NCI-H146 (cell line): ENCODE results near the gene GGACT.
"Not testable (repeated sequence)": the region's sequence is repeated elsewhere in the genome, so short reads cannot be mapped to it uniquely, and the experiment has no call there.

Source experiments
- DNase-seq: peaks from one replicate; lab custom pipeline; 2025; lab: John Stamatoyannopoulos, UW

The GGACT gene

DNA sequence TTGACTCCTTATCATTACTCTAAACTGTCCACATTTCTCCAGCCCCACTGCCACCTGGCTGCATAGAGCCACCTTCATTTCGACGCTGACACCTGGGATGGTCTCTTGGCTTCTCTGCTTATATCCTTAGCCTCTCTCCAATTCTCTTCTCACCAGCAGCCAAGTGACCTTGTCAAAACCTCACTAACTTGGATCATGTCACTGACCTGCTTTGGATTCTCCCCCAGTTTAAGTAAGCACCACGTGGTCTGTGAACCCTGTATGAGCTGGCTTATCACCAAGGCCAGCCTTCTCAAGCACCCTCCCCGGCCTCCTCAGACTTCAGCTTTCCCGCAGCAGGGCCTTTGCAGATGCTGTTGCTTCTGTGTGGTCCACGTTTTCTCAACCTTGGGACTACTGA is 12.3 kb upstream of the GGACT start:
- no peak for DNase-seq

DNA sequence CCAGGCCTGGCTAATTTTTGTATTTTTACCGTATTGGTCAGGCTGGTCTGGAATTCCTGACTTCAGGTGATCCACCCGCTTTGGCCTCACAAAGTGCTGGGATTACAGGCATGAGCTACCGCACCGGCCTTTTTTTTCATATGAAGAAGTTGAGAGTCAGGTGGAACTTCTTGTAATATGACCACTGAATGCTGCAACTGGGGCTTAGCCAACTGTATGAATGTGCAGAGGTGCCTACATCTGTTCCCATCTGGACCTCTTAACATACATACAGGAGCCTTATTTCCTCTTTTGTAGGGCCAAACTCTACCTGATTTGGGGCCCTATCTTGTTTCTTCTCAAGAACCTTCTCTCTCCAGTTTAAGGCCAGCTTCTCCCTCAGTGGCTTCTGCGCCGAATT is 11.9 kb upstream of the GGACT start:
- no peak for DNase-seq

DNA sequence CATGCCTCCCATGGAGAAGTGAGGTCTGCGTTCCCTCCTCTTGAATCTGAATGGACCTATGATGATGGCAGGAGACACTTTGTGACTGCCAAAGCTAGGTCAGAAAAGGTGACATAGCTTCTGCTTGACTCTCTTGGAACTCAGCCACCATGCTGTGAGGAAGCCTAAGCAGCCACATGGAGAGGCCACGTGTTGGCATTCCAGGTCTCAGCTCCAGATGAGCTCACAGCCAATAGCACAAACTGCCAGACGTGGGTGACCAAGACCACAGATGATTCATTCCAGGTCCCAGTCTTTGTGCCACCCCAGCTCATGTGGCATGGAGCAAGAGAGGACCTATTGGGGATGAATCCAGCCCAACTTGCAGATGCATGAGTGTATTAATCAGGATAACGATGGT is 8.7 kb upstream of the GGACT start:
- DNase-seq: no peak

DNA sequence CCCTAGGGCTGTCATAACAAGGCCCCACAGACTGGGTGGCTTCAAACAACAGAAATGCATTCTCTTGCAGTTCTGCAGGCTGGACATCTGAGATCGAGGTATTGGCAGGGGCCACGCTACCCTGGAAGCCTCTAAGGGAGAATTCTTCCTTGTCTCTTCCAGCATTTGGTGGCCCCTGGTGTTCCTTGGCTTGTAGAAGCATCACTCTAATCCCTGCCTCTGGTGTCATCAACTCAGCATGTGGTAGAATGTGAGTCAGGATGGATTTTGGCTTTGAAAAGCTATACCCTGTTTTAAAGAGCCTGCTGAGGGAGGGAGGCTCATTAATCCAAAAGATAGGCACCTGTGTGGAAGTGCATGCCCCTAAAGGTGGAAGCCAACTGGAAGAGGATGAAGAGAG is 7.9 kb upstream of the GGACT start:
- no peak for DNase-seq

DNA sequence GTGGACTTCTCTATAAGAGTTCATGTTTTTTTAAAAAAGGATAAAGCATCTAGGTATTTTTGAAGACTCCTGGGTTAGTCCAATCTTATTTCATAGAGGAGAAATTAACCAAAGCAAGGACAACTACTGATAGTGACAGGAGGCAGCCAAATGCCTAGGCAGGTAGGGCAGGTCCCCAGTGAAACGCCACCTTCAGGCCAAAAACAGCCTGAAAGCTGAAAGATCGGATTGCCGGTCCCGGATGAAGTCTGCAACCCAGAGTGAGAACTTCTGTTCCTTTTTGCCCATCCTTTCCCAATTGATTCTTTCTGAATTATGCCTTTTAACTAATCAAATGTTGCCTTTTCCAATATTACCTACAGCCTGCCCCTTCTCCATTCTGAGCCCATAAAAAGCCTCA is 6.1 kb upstream of the GGACT start:
- DNase-seq: no peak

DNA sequence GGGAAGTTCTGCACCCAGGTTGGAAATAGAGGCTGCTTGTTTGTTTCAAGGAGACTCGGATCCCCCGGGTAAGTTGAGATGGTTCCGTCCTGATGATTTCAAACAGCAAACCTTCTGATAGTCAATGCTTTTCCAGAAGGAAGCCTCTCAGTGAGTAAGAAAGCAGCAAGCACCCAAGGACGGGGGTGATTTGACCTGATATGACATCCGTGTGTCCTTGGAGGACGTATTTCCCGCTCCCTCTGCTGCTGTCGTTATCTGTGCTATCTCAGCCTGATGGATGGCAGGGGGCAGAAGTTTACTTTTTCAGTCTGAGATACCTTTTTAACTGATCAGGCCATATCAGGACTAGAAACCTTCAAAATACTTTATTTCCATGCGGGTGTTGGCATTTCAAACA is 5.7 kb upstream of the GGACT start:
- DNase-seq: no peak

DNA sequence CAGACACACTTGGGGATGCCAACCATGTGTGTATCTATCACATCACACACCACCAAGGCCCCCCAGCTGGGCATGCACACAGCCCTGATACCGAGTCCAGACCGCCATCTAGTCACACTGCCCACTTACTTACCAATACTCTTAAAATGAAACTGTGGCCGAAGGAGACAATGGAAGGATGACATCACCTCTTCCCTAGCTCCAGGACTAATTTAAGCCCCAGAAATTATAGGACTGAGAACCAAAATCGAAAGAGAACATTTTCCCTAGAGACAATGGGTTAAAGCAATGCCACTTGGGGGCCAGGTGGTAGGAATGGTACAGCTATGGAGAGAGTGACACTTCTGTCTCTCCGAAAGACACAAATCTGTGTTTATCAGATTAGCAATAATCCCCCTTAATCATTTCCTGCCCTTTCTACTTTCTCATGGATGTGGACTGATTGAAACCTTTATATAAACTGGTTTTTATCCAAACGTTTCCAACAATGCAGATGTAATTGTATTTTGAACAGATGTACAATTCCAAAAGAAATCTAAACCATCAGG is 663 bp upstream of the GGACT start:
- peak; percentile 49 for DNase-seq

DNA sequence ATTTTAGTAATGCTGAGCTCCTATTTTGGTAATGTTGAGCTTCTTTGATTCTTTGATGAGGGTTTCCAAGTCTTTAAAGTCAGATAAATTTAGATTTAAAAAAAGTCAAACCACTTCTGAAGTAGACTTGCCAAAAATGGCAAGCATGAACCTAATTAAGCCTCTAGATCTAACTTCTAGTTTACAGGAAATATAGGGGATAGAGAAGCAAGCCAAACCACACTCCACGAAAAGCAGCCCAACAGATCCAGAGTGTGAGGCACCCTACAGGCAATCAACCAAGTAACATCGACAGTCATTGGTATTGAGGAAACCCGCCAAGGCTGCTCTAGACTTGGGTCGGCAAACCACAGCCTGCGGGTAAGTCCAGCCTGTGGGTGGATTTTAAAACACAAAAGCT is 3.7 kb downstream of the GGACT start:
- DNase-seq: no peak

DNA sequence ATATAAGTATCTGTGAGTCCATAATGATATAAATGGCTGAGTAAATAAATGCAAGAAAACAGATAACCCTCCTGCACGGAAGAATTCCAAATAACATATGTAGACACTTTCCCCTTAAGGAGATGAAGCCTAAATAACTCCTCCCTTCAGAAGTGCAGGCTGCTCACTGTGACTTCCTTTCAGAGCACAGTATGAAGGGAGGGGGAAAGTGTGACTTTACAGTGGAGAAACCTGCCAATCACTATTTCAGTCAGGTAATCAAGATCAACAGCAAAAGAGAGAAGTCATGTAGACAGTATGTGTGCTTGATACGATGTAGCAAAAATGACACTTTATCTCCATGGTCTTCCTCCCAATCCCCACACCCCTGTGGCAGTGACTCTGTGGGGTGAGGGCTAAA is 7.1 kb downstream of the GGACT start:
- DNase-seq: no peak

DNA sequence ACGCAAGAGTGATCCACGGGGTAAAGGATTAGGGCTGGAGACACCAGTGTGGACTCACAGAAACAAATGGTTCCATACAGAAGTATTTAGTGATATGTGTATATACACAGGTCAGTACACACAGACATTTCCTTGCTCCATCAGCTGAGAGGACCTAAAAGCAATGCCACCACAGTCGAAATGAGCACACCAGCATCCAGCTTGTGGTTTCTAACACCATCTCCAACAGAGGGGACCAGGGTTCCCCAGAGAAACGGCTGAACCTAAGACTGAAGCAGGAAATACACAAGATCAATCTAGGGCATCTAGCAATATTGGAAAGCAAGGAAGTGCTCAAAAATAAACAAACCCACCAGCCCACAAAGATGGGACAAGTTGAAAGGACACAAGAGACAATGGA is 7.6 kb downstream of the GGACT start:
- DNase-seq: no peak

DNA sequence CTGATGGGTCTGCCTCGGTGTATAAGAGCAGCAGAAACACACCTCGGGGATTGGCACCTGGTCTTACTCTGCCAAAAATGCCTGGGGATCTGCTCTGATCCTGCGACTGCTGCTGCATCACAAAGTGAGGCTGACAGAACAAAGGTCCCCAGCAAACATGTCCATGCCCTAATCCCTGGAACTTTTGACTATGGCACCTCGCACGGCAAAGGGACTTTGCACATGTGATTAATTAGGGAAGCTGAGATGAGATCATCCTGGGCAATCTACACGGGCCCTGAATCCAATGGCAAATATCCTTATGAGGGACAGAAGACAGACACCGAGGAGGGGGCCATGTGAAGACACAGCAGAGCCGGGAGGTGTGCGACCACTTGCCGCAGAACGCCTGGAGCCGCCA is 8.5 kb downstream of the GGACT start:
- no peak for DNase-seq

DNA sequence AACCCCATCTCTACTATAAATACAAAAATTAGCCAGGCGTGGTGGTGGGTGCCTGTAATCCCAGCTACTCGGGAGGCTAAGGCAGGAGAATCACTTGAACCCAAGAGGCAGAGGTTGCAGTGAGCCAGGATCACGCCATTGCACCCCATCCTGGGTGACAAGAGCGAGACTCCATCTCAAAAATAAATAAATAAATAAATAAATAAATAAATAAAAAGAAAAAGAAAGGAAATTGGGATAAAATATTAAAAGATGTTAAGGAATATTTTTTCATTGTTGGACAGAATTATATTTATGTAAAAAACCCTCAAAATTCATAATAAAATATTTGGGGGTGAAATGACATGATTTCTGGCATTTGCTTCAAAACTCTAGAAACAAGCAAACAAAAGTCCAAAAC is 11.3 kb downstream of the GGACT start:
- not testable (repeated sequence) for DNase-seq

DNA sequence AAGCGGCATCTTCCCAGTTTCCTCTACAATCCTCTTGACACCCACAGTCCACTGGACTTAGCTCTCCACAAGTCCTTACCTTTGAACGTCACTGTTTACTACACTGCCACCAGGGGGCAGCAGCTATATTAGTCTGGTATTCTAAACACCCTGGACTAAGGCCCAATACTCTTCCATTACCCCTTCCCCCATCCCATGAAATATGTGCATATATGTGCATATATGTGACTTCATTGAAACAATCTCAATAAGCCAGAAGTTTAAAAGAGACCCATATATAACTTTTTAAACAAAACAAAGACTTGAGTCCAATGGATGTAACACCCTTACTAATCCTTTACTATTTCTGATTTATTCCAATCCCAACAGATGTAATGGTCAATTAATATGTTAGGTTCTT is 15.5 kb downstream of the GGACT start:
- DNase-seq: peak; percentile 89

DNA sequence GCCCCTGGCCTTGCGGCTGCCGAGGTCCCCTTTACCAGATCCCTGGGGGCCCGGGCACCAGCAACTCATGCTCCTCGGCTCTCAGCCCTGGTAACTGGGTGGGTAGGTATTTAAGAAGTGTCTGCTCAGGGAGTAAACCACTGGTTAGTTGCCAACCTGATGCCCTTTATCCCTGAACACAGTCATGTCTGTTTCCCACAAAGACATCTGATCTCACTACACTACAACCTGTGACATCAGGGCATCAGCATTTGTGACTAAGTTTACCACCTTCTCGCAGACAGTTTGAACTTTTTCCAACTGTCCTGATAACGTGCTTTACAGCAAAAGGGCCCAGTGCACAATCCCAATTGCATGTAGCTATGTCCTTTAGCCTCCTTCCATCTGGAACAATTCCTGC is 22.0 kb downstream of the GGACT start:
- no peak for DNase-seq

DNA sequence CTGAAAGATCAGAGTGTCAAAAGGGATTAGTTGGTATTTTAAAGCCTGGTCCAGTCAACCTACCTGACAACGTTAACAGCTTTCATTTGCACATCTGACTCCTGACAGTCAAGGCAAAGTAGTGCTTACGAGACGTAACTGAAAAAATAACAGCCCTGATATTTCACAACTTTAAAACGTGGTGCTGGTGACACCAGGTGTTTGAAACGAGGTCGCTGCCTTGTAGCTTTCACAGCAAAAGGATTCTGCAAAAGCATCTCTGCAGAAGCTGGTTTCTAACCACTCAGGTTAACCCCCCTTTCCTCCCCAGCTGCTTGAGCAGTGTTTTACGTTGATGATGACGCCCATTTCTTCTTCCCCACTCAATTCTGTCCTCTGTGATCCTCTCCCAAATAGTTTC is 23.3 kb downstream of the GGACT start:
- DNase-seq: no peak

DNA sequence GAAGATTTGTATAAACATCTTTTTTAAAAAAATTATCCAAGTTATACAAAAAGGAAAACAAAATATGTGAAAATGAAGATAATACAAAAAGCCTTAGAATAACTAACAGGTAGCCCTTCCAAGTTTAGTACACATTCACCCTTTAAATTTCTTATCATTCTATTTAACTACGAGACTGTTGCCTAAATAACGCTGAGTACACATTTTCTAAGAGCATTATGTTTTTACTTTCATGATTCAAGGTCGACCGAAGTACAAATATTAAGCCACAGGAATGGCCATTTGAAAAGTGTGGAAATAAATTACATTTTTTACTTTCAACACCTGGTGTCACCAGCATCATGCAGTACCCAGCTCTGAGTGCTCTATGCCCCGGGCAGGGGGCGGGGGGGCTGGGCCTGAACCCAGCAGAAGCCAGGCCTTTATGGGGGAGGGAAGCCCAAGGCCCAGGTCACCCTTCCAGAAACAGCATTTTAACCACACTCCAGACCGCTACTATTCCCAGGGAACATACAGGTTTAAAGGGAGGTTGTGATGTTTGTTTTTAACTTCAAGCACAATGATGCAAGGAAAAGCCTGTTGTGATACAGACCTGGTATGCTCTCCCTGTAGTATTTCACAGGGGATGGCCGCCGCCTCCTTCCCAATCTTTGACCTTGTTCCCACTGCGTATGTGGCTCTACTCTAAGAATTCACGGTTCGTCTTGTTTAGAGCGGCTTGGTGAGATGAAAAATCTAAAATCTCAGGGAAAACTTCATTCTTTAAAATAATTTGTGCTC is 24.0 kb downstream of the GGACT start:
- DNase-seq: no peak

DNA sequence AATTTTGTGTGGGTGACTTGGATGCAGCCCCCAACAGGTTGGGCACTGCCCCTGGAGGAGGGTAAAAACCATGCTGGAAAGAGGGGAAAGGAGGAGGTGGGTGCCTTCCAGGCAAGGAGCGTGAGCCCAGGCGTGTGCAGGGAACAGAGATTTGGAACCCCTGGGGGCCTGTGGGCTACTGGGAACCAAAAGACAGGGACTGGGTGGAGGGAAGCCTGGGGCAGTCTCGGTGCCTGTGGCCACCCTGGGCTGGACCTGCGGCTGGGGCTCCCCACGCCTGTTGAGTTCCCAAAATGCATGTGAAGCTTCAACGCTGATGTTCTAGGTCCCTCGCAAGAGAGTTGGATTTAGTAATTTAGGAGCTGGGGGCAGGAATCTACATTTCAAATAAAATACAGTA is 24.8 kb downstream of the GGACT start:
- DNase-seq: no peak

DNA sequence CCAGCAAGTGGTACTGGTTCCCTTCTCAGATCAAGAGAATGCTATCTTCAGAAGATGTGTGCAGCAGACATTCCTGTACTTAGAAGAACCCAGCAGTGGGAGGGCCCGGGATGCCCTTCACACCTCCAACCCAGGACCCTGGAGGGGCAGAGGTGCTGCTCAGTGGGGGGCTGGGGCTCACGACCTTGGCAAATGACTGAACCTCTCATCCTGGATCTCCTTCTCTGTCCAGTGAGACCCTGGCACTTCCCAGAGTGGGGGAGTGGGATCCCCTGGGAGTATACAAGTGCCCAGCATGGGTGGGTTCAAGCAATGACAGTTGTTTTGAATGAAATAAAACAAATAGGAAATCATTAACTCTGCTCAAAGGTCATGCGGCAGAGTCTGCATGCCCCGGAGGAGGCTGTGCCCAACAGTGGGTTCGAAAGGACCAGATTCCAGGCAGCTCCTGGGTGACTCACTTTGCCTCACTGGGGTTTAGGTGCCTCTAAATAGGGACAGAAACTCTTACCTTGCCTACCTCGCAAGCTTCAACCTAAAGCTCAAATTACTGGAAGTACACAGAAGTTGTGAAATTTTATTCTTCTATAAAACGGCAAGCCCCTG is 26.9 kb downstream of the GGACT start:
- DNase-seq: no peak

DNA sequence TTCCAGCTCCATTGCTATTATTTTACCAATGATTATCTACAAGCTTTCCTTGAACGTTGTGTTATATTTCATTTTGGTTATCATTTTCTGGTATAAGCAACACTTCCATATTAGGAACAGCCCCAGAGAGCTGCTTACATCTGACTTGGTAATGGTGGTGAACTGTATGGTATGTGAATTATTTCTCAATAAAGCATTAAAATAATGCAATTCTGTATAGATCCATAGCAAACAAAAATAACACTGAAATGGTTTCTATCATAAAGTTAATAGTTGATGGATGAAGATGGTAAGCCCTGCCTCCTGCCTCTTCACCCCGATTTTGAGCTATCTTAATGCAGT is 27.5 kb downstream of the GGACT start:
- DNase-seq: no peak

DNA sequence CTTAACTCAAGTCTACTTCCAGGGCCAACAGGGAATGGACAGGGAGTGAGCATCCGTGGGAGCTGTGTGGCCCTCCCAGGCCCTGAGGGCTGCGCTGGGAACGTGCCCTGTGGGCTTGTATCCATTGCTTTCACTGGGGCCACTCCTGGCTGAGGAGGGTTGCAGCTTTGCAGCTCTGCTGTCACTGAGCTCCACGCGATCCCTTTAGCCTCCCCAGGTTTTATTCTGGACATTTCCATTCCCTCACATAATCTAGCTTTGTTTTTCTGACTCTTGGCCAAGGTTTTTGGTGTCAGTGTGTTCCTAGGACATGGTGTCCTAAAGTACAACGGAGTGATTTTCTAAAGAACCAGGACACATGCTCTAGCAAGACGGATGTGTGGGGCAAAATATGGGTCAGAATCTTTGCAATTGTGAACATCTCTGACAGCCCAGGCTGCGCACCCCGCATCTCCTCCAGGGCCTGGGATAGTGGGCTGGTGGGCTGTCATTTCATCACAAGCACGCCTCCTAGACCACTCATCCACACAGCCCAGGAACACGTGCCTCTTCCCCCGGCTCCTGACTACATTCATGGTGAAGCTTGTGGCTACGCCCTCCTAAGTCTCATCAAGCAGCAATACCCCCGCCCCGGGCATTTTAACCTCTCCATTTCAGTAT is 28.0 kb downstream of the GGACT start:
- no peak for DNase-seq

DNA sequence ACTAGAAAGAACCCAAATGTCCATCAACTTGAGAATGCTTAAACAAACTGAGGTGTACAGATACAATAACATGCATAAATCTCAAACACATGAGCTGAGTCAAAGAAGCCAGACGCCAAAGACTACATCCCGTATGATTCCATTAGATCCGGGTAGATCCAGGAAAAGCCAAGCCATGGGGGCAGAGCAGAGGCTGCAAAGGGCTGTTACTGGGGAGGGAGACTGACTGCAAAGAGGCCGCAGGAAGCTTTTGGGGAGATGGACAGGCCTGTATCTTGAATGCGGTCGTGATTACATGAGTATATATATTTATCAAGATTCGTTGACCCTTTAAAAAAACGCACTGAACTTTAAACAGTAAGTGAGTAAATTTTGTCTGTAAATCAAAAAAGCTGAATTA is 28.7 kb downstream of the GGACT start:
- DNase-seq: no peak

DNA sequence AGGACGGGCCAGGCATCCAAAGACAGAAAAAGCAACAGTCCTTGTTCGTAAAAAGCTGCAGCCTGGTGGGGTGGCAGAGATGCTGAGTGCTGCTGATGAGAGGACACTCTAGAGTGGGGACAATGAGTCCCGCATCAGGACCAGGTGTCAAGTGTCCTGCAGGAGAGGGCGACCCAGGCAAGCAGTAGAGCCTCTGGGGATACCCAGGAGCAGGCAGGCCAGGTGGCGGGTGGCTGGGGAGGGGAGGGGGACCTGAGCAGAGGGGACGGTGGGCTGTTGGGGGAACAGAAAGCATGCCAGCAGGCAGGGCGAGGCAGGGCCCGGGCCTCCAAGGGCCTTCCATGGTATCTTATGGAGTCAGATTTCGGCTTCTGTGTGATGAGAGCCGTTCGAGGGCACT is 35.8 kb downstream of the GGACT start:
- DNase-seq: no peak

DNA sequence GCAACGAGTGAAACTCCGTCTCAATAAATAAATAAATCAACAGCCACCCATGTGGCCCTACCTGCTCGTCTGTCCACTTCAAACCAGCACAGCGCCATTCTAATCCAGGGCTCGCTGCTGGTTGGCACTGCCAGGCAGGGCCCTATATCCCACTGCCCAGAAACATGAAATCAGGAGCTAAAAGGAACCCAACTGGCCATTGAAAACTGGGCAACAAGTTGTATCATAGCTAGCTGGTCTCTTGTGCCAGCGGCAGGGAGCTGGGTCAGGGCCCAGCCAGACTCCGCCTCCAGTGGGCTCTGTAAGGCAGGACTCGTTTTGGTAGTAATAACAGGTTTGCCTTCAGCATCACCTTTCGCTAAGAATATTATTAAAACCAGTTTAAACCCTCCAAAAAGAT is 39.3 kb downstream of the GGACT start:
- DNase-seq: no peak
